GM21786 (cell line): ENCODE data around the gene NAE1.
"Not testable (repeated sequence)": the region's sequence is repeated elsewhere in the genome, so short reads cannot be mapped to it uniquely, and the experiment has no call there.

Source experiments
- ATAC-seq: cut with Tn5 transposase; IDR thresholded peaks from one replicate; pipeline ENCODE4 v1.9.1; 2021; ENCODE audit not compliant: unreplicated experiment

Gene NAE1

DNA sequence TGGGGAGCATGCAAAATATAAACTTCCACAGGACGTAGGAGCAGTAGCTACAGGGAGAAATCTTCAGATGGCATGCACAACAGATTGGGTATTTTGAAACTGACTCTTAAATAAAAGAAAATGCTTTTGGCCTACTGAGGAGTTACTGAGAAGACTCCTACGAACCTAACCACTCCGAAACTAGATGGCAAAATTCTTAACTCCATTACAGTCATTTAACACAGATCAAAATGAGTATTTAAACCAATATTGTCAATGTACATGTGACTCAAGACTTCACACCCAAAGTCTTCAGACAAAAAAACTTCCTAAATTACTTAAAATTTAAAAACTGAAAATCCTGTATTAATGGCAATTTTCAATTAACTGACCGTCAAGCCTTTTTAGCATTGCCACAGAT is 21.0 kb downstream of the NAE1 start:
- no peak for ATAC-seq

DNA sequence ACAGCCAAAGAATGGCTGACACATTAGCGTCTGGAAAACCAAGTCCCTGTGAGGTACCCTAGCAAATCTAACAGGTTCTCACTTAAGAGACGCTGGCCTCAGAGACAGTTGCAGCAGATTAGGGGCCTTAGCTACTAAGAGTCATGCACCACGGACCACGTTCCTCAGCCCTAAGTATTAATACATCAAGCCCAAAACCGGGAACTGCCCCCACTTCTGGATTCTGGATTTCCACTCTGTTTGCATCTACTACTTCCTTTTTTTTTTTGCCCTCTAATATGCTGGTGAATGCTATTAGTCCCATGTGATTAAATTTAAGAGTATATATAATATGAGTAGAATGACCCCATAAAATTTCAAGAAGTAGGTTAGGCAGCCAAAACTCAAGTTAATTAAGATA is 28.6 kb downstream of the NAE1 start:
- no peak for ATAC-seq

DNA sequence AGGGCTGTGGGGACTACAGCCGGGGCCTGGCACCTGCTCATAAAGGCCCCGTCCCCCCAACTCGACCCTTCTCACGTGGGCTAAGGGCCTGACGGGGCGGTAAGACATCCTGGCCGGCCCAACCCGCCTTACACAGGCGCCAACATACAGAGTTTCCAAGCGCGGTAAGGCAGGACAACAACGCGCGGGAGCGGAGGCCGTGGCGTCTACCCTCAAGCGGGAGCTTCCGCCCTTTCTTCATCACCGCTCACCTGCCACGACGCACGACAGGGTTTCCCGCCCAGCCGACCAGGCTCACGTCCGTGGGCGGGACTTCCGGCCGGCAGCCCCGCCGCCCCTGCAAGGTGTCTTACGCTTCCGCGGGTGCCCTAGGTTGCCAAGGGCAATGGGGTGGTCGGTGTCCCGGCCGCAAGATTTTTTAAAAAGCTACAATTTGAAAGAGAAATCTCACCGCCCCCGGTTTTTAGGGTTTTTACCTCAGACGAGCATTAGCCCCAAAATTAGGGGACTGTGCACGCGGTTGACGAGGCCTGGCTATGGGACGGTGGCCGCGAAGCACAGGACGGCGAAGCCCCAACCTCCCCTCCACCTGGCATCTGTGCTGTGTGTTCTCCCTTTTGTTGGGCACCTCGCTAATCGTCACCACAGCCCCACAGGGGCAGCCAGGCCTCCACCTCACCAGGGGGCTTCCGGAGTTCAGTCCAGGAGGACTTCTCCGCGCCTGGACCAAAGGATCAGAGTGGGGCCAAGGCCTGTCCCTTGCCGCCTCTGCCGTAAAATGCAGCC is 29.3 kb downstream of the NAE1 start, which contains the start of gene TERB1:
TERB1 (minus strand) TSS at position 265 of the 786 bp plus-strand sequence. CDS start 4,786 bp downstream, outside the sequence.
- ATAC-seq = no peak

DNA sequence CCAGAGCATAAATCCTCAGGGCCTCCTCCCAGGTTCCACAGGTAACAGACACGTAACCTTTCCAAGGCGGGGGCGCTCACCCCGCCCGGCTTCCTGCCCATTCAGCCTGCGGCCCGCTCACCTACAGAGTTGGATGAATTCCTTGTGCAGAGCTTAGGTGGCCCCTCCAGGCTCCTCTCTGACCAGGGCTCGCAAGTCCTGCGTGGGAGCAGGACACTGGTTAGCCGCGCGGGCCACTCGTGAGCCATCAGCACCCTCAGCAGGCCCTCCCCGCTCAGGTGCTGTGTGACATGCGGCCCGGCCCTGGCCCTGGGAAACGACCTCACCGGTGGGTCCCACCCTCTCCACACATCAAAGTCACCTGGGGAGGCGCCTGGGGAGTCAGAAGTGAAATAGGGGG is 29.9 kb downstream of the NAE1 start:
- no peak for ATAC-seq

DNA sequence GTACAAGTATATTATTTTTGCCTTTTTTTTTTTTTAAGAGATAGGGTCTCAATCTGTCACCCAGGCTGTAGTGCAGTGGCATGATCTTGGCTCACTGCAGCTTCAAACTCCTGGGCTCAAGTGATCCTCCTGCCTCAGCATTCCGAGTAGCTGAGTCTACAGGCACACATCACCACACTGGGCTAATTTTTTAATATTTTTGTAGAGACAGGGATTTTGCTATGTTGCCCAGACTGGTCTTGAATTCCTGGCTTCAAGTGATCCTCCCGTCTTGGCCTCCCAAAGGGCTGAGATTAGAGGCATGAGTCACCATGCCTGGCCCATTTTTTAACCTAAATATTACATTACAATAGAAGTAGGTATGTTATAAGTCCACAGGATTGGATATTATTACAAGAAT is 32.6 kb downstream of the NAE1 start:
- no peak for ATAC-seq

DNA sequence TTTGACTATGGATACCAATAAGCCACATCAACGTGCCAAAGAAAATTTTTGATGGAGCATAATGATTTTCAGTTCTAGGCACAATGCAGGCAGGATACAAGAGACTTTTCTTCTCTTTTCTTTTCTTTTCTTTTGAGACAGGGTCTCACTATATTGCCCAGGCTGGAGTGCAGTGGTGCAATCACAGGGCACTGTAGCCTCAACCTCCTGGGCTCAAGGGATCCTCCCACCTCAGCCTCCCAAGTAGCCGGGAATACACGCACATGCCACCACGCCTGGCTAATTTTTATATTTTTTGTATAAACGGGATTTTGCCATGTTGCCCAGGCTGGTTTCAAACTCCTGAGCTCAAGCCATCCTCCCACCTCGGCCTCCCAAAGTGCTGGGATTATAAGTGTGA is 36.8 kb downstream of the NAE1 start:
- not testable (repeated sequence) for ATAC-seq

DNA sequence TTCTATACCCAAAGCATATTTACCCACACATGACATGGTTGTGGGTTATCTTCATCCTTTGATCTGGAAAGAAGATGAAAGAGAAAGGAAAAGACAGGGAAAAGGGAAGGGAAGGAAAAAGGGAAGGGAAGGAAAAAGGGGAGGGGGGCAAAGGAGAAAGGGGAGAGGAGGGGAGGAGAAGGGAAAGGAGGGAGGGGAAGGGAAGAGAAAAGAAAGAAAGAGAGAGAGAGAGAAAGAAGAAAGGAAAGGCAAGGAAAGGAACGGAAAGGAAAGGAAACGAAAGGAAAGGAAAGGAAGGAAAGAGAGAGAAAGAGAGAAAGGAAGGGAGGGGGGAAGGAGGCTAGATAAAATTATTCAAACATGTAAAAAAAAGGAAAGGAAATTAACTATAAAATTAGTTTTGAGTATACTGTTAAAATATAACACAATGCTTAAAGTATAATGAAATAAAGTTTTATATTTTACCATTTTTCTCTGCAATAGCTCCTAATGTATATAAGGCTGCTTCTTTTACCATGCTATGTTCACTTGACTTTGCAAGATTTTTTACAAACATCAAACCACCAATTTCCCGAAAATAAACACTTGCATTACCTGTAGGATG is 40.5 kb downstream of the NAE1 start:
- ATAC-seq = no peak

DNA sequence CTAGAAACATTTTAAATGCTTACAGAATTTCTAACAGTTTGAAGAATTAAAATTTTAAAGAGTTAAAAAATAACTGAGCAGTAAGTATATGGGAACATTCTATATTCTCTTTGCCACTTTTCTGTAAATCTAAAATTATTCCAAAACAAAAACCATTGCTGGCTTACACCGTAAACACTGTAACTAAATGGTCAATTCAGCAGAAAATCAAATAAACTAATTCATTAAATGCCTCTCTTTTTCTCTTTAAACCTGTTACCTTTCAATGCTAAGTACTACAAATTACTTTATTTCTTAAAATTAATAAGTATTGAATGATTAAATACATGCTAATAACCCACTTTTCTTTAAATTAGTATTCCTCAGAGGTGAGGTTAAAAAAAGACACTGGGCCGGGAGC is 43.3 kb downstream of the NAE1 start:
- ATAC-seq = no peak

DNA sequence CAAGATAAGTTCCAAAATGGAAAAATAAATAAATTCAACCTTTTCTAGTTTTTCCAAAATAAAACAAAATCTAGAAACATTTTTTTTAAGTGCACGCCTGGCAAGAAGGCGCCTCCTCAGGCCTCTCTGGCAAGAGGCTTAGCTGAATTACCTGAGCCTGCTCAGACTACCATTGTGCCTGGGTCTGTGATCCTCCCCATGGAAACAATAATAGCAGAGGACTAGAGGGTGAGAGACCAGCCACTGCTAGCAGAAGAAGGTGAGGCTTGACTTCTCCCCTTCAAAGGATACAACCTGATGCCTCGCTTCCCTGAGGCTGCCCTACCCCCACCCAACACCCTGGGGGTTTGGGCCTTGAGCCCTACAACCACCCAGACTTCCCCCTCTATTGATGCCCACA is 44.2 kb downstream of the NAE1 start:
- ATAC-seq = no peak

DNA sequence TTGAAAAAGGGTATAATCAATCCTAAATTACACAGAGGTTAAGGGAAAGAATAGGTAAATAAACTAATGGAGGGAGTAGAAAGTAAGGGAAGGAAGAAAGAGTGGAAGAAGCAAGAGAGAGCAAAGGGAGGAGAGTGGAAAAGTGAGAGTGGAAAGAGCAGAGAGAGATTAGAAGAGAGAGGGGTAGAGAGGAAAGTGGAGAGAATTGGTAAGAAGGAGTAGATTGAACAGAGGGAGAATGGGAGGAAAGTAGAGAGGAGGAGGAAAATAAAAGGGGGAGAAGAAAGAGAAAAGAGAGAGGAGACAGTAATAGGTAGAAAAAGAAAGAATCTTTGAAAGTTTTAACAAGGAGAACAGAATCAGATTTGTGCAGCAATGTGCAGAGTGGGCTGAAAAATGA is 54.3 kb downstream of the NAE1 start:
- ATAC-seq = no peak

DNA sequence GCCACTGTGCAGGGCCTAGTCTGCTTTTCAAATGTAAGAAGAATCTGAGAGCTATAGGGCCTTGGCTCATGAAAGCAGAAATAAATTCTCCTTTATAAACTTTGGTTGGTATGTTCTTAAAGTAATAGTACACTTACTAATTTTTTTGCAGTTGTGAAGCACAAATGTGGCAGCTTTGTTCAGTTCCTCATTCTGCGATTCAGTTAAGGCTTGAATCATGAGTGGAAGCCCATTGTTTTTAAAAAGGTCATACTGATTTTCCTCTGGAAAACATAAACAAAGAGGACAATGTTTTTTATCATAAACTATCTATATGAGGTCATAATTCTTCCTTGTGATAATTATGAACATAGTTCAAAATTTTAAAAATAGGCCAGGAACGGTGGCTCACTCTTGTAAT is 55.8 kb downstream of the NAE1 start:
- no peak for ATAC-seq

DNA sequence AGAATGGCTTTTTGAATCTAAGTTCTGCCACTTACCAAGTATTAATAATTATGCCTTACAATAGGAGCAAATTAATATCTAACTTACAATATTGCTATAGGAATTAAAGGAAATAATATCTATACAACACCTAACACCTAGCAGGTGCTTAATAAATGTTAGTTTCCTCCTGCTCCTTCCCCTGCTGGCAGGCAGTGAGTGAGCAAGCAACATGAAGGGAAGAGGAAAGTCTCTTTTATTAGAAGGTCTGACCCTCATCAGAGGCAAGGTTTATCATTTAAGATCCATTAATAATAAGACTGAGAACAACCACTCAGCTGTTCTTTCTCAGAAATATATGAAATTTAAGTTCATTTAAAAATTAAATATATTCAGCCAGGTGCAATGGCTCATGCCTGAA is 72.7 kb downstream of the NAE1 start:
- ATAC-seq = no peak

DNA sequence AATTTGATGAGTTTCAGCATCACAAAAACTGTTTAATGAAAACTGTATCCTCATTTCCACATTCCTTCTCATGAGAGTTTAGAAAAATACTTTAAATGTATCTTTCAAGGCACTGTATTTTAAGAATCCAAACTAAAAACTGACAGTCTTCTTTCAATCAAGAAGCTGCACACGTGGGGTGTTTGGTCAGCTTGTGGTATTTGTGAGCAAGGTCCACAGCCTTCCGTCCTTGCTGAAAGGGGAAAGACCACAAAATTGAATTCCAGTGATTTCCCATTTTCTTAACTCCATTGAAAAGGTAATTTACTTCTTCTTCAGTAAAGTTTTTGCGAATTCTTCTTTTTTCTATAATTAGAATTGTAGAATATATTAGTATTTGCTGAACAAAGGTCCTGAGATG is 76.0 kb downstream of the NAE1 start:
- no peak for ATAC-seq

DNA sequence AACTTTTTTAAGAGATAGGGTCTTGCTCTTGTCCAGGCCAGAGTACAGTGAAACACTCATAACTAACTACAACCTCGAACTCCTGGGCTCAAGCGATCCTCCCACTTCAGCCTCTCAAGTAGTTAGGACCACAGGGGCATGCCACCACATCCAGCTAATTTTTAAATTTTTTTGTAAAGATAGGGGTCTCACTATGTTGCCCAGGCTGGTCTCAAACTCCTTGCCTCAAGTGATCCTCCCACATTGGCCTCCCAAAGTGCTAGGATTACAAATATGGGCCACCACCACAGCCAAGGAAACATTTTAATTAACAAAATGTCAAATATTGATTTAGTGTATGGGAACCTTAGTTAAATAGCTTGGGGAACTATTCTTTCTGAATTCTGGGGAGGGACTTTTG is 76.6 kb downstream of the NAE1 start:
- no peak for ATAC-seq

DNA sequence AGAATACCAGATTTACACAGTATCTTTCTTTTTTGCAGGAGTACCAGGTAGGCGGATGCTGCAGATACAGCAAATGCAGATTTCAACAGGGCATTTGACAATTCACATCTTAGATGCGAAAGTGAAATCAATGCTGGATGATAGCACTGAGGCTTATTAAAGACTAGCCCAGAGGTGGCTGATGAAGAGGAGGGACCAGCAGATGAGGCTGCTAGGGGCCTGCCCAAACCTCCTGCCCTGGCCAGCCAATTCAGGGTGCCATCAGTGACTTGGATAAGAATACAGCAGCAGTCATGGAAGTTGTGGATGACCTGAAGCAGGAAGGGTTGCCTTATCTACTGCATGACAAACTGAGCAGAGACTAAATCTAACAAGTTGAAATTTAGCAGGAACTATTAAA is 77.8 kb downstream of the NAE1 start:
- no peak for ATAC-seq
